ENCODE results near the gene IRGQ. TPM values are rescaled to one million over a fixed set of nuclear protein-coding genes. Genes with fewer than 3 reads are reported as not detected.
"Not testable (repeated sequence)": the region's sequence is repeated elsewhere in the genome, so short reads cannot be mapped to it uniquely, and the experiment has no call there.

The IRGQ gene, protein sequence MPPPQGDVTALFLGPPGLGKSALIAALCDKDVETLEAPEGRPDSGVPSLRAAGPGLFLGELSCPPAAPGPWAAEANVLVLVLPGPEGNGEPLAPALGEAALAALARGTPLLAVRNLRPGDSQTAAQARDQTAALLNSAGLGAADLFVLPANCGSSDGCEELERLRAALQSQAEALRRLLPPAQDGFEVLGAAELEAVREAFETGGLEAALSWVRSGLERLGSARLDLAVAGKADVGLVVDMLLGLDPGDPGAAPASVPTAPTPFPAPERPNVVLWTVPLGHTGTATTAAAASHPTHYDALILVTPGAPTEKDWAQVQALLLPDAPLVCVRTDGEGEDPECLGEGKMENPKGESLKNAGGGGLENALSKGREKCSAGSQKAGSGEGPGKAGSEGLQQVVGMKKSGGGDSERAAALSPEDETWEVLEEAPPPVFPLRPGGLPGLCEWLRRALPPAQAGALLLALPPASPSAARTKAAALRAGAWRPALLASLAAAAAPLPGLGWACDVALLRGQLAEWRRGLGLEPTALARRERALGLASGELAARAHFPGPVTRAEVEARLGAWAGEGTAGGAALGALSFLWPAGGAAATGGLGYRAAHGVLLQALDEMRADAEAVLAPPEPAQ
- total RNA-seq = 10 to 100 TPM; 18.3 to 22.1 TPM

DNA sequence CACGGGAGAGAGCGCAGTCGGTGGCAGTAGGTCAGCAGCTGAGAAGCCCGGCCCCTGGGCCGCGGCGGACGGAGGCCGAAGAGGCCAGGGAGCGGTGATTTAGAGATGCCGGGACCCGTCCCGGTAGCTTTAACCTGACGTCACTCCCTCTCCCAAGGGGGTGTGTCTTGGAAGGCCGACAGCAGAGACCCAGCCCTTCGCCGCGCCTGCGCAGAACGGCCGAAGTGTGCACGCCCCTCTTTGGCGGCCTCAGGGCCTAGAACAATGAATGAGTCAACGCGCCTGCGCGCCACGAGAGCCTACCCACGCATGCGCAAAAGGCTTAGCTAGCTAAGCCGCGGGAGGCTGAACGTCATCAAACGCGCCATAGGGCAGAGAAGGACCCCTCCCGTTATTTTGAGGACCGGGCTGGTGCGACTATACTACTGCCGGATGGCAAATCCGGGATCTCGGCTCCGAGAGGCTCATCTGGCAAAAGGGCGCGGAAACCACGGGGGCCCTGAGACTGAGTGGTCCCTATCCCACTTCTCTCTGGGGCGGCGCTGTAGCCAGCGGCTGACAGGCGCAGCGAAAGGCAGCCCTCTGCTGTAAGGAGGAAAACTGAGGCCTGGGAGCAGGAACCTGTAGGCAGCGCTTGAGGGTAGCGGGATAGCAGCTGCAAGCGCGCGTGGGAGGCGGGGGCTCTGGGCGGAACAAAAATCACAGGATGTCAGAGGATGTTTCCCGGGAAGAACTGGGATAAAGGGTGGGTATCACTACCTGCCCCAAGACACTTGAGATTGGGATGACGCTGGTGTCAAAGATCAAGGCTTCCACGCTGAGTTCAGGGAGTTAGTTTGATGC is at the start of gene IRGQ, which contains the start of gene ZNF576:
TSS of gene IRGQ (minus strand) at position 136 of the 843 bp plus-strand sequence. CDS start 796 bp downstream, outside the sequence.
TSS of gene ZNF576 (plus strand) at position 597 of the 843 bp plus-strand sequence. CDS start 514 bp downstream, outside the sequence.
- H3K4me3 Mint-ChIP-seq = peak within 1 kb of the TSS; percentile 94
- H3K27ac Mint-ChIP-seq = peak within 1 kb of the TSS; percentile 99
- peaks cover 72% of the 10 kb centered on the region for H3K36me3 Mint-ChIP-seq (ENCODE audit: low read depth)
- H3K27me3 Mint-ChIP-seq = no peaks in the 10 kb centered on the region
- peaks cover 24% of the 10 kb centered on the region for H3K4me1 Mint-ChIP-seq
- ATAC-seq (replicated peaks) = peak; percentile 89
- H3K9me3 Mint-ChIP-seq = no peaks in the 10 kb centered on the region

DNA sequence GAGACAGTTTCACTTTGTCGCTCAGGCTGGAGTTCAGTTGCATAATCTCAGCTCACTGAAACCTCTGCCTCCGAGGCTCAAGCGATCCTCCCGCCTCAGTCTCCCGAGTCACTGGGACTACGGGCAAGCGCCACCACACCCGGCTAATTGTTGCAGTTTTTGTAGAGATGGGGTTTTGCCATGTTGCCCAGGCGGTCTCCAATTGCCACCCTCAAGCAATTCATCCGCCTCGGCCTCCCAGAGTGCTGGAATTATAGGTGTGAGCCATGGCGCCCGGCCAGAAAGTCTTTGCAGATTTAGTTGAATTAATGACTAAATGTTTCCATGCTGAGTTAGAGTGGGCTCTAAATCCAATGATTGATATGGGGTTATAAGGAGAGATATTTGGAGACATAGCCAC is 48.2 kb upstream of the IRGQ start:
- H3K36me3 Mint-ChIP-seq (ENCODE audit: low read depth) = peaks cover 21% of the 10 kb centered on the region
- H3K9me3 Mint-ChIP-seq = no peaks in the 10 kb centered on the region
- no peak for ATAC-seq (replicated peaks)
- peaks cover under 1% of the 10 kb centered on the region for H3K4me1 Mint-ChIP-seq
- no peak overlapping the region for H3K27ac Mint-ChIP-seq
- no peak overlapping the region for H3K4me3 Mint-ChIP-seq
- peaks cover 9% of the 10 kb centered on the region for H3K27me3 Mint-ChIP-seq

DNA sequence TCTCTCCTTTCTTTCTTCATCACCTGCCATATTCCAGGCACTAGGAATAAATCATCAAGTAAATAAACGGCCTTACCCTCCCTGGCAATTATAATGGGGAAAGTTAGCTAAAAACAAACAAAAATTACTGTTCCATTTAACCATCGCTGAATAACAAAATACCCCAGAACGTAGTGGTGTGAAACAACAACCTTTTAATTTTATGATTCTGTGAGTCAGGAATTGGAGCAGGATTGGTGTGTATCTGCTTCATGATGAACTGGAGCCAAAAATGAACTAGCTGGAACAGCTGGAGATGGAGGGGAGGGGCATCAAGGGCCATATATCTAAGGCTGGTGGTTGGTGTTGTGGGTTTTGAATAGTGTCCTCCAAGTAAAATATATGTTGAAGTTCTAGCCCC is 47.4 kb upstream of the IRGQ start:
- peaks cover 6% of the 10 kb centered on the region for H3K4me1 Mint-ChIP-seq
- H3K27me3 Mint-ChIP-seq = peaks cover 18% of the 10 kb centered on the region

DNA sequence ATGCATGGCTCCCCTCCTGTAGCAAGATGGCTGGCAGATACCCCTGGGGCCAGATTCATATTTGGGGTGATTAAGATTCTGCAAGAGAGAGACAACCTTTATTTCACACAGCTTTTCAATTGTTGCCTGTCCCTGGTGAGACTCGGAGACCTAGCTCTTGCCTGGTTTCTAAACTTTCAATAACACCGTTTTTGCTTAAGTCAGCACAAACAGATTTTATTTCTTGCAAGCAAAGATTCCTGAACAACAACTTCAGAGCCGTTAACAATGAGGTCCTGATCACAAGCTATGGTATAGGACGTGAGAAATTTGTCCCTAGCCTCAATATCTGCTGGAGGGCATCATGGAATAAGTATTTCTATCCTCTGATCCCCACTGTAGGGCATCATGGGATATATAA is 46.6 kb upstream of the IRGQ start:
- Mint-ChIP-seq H3K4me1 (peaks cover 6% of the 10 kb centered on the region), H3K9me3 (no peaks in the 10 kb centered on the region), H3K27ac (no peak overlapping the region), H3K27me3 (peaks cover 23% of the 10 kb centered on the region), H3K36me3 (ENCODE audit: low read depth) (peaks cover 6% of the 10 kb centered on the region), H3K4me3 (no peak overlapping the region)
- no peak for ATAC-seq (replicated peaks)

More for the DNA sequence above, 47.4 kb upstream of the IRGQ start:
- Mint-ChIP-seq H3K36me3 (ENCODE audit: low read depth) (peaks cover 13% of the 10 kb centered on the region), H3K27ac (no peak overlapping the region), H3K4me3 (no peak overlapping the region), H3K9me3 (no peaks in the 10 kb centered on the region)
- no peak for ATAC-seq (replicated peaks)

DNA sequence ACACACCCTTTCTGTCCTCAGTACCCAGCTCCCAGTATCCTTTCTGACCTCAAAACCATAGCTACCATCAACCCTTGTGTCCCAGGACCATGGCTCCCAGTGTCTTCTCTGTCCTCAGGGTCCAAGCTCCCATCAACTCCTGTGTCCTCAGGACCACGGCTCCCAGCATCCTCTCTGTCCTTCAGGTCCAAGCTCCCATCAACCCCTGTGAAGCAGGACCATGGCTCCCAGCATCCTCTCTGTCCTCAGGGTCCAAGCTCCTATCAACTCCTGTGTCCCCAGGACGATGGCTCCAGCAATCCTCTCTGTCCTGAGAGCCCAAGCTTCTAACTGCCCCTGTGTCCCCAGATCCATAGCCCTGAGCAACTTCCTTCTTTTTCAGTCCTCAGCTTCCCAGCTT is 45.4 kb upstream of the IRGQ start:
- Mint-ChIP-seq H3K9me3 (no peaks in the 10 kb centered on the region), H3K4me3 (peak overlapping the region; percentile 72), H3K36me3 (ENCODE audit: low read depth) (no peaks in the 10 kb centered on the region), H3K27me3 (peaks cover 28% of the 10 kb centered on the region), H3K27ac (no peak overlapping the region), H3K4me1 (peaks cover 6% of the 10 kb centered on the region)
- no peak for ATAC-seq (replicated peaks)

DNA sequence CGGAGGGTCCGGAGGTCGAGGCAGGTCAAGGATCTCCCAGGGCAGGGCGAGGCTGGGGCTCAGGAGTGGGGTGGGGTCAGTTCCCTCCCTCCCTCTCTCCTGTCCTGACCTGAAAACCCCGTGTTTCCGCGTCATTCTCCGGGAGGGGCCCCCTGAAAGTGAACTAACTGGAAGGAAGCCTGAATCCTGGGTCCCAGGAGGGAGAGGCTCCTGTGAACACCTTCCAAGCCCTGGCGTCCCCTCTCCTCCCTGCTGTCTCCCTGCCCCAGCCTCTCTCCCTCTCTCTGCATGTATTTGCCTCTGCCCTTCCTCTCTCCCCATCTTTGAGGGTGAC is 44.5 kb upstream of the IRGQ start:
- peak overlapping the region; percentile 72 for H3K4me3 Mint-ChIP-seq
- H3K9me3 Mint-ChIP-seq = no peaks in the 10 kb centered on the region
- peaks cover 29% of the 10 kb centered on the region for H3K27me3 Mint-ChIP-seq
- ATAC-seq (replicated peaks) = no peak
- H3K36me3 Mint-ChIP-seq (ENCODE audit: low read depth) = no peaks in the 10 kb centered on the region
- peak overlapping the region; percentile 17 for H3K27ac Mint-ChIP-seq
- peaks cover 6% of the 10 kb centered on the region for H3K4me1 Mint-ChIP-seq

DNA sequence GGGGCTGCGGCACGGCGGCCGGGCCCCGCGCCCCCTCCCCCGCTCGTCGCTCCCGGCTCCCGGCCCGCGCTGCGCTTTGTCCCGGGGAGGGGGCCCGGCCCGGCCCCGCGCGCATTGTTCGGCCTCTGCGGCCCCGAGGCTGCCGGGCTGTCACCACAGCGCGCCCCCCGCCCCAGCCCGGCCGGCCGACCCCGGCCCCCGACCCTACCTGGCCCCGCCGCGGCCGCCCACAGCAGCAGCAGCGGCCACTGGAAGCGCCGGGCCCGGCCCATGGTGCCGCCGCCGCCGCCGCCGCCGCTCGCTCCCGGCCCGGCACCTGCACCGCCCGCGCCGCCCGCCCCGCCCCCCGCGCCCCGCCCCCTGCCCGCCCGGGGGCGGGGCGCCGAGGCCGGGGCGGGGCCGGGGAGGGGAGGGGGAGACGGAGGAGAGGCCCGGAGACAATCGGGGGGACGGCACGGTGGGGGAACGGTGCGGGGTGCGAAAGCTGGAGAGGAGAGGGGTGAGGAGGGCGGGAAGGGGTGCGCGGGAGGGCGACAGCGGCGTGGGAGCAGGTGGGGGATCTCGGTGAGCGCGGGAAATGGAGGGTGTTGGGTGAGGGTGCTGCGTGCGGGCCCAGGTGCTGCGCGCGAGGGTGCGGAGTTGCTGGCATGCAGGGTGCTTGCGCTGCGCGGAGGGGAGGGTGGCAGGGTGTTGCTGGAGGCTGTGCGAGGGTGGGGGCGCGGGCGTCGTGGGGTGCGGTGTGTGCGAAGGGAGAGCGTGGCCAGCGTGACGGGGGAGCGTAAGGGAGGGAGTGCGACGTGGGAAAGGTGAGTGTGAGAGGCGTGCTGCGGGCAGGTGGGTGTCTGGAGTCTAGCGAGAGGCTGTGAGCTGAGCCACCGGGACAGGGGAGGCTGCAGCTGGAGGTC is 43.8 kb upstream of the IRGQ start, which contains the start of gene CADM4:
TSS of gene CADM4 (minus strand) at position 332 of the 905 bp plus-strand sequence. CDS start at position 272, 60 bp downstream.
- H3K4me3 Mint-ChIP-seq = peak within 1 kb of the TSS; percentile 72
- H3K36me3 Mint-ChIP-seq (ENCODE audit: low read depth) = no peaks in the 10 kb centered on the region
- ATAC-seq (replicated peaks) = peak; percentile 89
- H3K27ac Mint-ChIP-seq = peak within 1 kb of the TSS; percentile 17
- H3K9me3 Mint-ChIP-seq = no peaks in the 10 kb centered on the region
- peaks cover 32% of the 10 kb centered on the region for H3K27me3 Mint-ChIP-seq
- peaks cover 6% of the 10 kb centered on the region for H3K4me1 Mint-ChIP-seq

DNA sequence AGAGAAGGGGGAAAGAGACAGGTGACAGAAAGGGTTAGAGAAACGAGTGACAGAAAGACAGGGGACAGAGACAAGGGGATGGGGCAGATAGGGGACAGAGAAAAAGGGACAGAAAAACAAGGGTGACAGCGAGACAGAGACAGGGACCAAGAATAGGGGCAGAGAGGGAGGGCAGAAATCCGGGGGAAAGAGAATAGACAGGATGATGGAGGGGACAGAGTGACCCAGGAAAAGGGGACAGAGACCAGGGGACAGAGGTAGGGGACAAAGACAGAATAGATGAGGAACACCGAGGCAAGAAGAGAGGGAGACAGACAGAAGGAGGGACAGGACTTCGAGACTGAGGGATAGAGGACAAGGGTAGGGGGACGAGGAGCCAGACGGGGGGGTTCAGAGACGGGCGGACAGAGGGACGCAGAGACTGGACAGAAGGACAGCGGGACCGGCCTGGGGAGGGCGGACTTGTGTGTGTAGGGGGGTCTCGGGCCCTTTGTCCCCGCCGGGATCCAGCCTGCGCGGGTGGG is 43.1 kb upstream of the IRGQ start:
- Mint-ChIP-seq H3K27me3 (peaks cover 32% of the 10 kb centered on the region), H3K4me3 (peak overlapping the region; percentile 65), H3K4me1 (peaks cover 6% of the 10 kb centered on the region), H3K36me3 (ENCODE audit: low read depth) (no peaks in the 10 kb centered on the region), H3K9me3 (no peaks in the 10 kb centered on the region), H3K27ac (peak overlapping the region; percentile 2)
- ATAC-seq (replicated peaks) = no peak

DNA sequence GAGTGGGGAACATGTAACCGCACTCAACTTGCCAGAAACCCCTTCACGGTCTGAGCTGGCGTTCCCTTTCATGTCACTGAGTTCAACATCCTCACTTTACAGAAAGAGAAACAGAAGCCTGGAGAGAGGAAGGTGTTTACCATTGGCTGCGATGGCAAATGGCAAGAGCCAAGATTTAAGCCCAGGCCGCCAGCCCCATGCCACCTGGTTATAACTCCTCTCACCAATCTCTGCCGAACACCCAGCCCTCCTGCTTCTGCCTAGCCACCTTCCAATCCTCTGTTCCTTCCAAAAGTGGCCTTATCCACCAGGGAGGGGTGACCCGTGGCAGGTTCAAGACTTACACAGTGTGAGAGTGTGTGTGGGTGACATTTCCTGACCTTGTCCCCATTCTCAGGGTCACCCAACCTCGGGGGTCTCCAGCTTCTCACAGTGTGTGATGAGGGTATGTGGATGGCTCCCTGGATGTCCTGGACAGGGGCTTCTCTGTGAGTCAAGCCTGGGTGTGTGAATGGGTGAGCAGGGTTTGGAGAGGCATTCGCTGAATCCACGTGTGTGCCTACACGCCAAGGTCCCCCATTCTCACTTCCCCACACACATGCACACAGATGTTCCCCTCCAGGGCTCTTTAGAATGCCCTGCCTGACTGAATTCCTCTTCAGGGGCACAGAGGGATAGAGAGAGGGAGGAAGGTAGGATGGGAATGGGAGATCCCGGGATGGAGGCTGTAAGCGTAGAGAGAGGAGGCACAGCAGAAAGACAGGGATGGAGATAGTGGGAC is 42.5 kb upstream of the IRGQ start:
- Mint-ChIP-seq H3K27ac (peak overlapping the region; percentile 2), H3K4me1 (peaks cover 6% of the 10 kb centered on the region), H3K9me3 (no peaks in the 10 kb centered on the region), H3K4me3 (peak overlapping the region; percentile 65), H3K36me3 (ENCODE audit: low read depth) (no peaks in the 10 kb centered on the region), H3K27me3 (peaks cover 32% of the 10 kb centered on the region)
- ATAC-seq (replicated peaks) = no peak

DNA sequence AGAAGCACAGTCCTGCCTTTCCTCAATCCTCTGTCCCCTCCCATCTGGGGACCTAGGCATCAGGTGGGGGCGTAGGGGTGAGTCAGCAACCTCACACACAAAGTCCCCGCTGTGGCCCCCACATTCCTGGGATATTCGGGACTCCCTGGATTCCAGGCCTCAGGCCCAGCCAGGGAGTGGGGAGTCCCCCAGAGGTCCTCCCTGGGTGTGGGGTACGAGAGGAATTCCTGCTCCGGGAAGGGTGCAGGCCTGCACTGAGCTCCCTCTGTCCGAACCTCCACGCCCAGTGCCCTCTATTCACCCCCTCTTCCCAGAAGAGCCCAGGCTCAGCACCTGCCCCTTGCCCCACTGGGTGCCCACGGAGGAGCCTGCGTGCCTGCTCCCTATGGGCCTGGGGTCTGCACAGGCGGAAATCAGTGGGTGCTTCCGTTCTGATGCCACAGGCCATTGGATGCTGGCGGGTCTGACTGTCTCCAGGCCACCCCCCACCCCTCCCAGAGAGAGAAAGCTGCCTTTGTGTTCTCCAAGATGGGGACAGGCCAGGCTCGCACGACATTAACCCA is 40.3 kb upstream of the IRGQ start:
- Mint-ChIP-seq H3K4me3 (no peak overlapping the region), H3K27me3 (peaks cover 28% of the 10 kb centered on the region), H3K27ac (no peak overlapping the region), H3K36me3 (ENCODE audit: low read depth) (no peaks in the 10 kb centered on the region), H3K9me3 (no peaks in the 10 kb centered on the region), H3K4me1 (peaks cover 6% of the 10 kb centered on the region)
- no peak for ATAC-seq (replicated peaks)

DNA sequence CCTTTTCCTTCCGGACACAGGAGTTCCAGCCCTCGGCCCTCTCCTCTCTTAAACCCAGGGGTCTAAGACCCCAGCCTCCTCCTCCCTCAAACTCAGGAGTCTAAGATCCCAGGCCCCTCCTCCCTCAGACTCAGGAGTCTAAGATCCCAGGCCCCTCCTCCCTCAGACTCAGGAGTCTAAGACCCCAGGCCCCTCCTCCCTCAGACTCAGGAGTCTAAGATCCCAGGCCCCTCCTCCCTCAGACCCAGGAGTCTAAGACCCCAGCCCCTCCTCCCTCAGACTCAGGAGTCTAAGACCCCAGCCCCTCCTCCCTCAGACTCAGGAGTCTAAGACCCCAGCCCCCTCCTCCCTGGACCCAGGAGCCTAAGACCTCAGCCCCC is 39.6 kb upstream of the IRGQ start:
- Mint-ChIP-seq H3K27ac (peak overlapping the region; percentile 20), H3K27me3 (peaks cover 24% of the 10 kb centered on the region)
- ATAC-seq (replicated peaks); H3K4me3 Mint-ChIP-seq; H3K4me1 Mint-ChIP-seq; H3K9me3 Mint-ChIP-seq; H3K36me3 Mint-ChIP-seq (ENCODE audit: low read depth): not testable (repeated sequence)

DNA sequence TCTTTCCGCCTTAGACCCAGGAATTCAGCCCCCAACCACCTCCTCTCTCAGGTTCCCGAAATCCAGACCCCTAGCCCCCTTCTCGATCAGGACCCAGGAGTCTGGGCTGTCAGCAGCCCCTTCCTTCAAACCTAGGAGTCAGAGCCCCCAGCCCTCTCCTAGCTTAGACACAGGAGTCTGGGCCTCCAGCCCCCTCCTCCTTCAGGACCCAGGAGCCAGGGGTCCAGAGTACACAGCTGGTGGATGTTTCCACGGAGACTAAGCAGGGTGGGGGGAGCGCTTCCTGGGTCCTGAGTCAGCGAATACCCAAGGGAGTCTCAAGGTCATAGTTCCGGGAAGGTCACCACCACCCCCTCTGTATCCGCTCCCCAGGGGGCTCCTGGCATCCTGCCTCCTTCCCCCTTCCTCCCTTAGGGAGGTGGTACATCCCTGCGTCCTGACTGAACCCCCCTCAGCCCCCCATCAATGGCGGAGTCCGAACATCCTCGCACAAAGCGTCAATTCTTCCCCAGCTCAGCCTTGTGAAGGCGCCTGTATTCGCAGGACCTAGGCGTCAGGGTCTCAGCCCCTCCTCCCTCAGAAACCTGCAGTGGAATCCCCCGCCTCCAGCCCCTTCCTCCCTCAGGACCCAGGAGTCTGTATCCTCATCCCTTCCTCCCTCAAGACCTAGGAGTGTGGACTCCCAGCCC is 39.1 kb upstream of the IRGQ start:
- Mint-ChIP-seq H3K36me3 (ENCODE audit: low read depth) (no peaks in the 10 kb centered on the region), H3K27me3 (peaks cover 23% of the 10 kb centered on the region), H3K9me3 (no peaks in the 10 kb centered on the region)

More for the DNA sequence above, 39.1 kb upstream of the IRGQ start:
- Mint-ChIP-seq H3K4me3 (no peak overlapping the region), H3K27ac (peak overlapping the region; percentile 20), H3K4me1 (peaks cover 6% of the 10 kb centered on the region)
- no peak for ATAC-seq (replicated peaks)
